Loucy (cell line): Measurements from ENCODE around the gene SLC38A10.

ENCODE experiments used
- CTCF ChIP-seq: fragments of 200-600 bp; sonication (generic); conservative IDR thresholded peaks from 2 replicates; pipeline ENCODE4 v1.5.1; 2014; ENCODE audit warnings: mild to moderate bottlenecking, antibody characterized with exemption, low read length
- EZH2phosphoT487 ChIP-seq: fragments of 200-600 bp; IDR thresholded peaks from 2 replicates; pipeline ENCODE4 v1.6.1; 2018; ENCODE audit warnings: antibody characterized with exemption, mild to moderate bottlenecking, moderate library complexity, borderline replicate concordance

GRCh38 chr17:81329927-81330883 lies 35.1 kb upstream of the SLC38A10 start:
- TF ChIP-seq CTCF, result no peak
- no peak for TF ChIP-seq EZH2phosphoT487
